ENCODE data around the gene GAS7.

- TF ChIP-seq CTCF (IDR thresholded peaks at IDR 0.05; ENCODE audit: insufficient read depth, low read depth, low read length), result no peak
- TF ChIP-seq EZH2 (IDR thresholded peaks at IDR 0.05; ENCODE audit: insufficient read depth, low read length), result no peak
Measured at GRCh38 chr17:10156948-10157607, 41.3 kb downstream of the GAS7 start.
